Neural cell (in vitro differentiated cells): ENCODE results near the gene DGCR8. TPM values are rescaled to one million over a fixed set of nuclear protein-coding genes. Genes with fewer than 3 reads are reported as not detected.

Experiments used
- H2AFZ ChIP-seq: fragments of 200-600, 300-800 bp; sonication (generic), shearing (Covaris generic); 2 replicates; pipeline ENCODE4 v1.6.0; 2014; ENCODE audit warnings: low read depth, mild to moderate bottlenecking, antibody characterized with exemption, low read length, moderate library complexity
- H3F3A ChIP-seq: fragments of 200-600 bp; shearing (Covaris generic); 2 replicates; pipeline ENCODE4 v1.6.1; 2016; ENCODE audit warnings: mild to moderate bottlenecking, moderate library complexity, mixed read lengths, antibody characterized with exemption, low read length; ENCODE audit not compliant: insufficient read depth, poor library complexity, severe bottlenecking
- H3K27ac ChIP-seq: fragments of 200-600, 300-800 bp; sonication (generic), shearing (Covaris generic); 2 replicates; pipeline ENCODE4 v1.5.1; 2014; ENCODE audit warnings: mild to moderate bottlenecking, low read length, moderate library complexity
- H3K27me3 ChIP-seq: fragments of 300-800, 200-600 bp; sonication (generic), shearing (Covaris generic); 2 replicates; pipeline ENCODE4 v1.6.0; 2014; ENCODE audit warnings: mild to moderate bottlenecking, low read depth, low read length, moderate library complexity; ENCODE audit not compliant: insufficient read depth
- H3K36me3 ChIP-seq: fragments of 300-800, 200-600 bp; sonication (generic), shearing (Covaris generic); 2 replicates; pipeline ENCODE4 v1.5.1; 2014; ENCODE audit warnings: mild to moderate bottlenecking, antibody characterized with exemption, low read length, moderate library complexity; ENCODE audit not compliant: insufficient read depth
- H3K4me2 ChIP-seq: fragments of 300-800, 200-600 bp; sonication (generic), shearing (Covaris generic); 2 replicates; pipeline ENCODE4 v1.6.0; 2014; ENCODE audit warnings: mild to moderate bottlenecking, low read length
- H3K4me3 ChIP-seq: fragments of 300-800, 200-600 bp; sonication (generic), shearing (Covaris generic); 2 replicates; pipeline ENCODE4 v1.5.1; 2014; ENCODE audit warnings: mild to moderate bottlenecking, low read length, moderate library complexity
- H3K79me2 ChIP-seq: fragments of 200-600 bp; shearing (Covaris generic); replicated peaks from 2 replicates; pipeline ENCODE4 v1.6.0; 2014; ENCODE audit warnings: mild to moderate bottlenecking, low read length, moderate library complexity; ENCODE audit not compliant: insufficient read depth
- H3K9ac ChIP-seq: fragments of 300-800, 200-600 bp; sonication (generic), shearing (Covaris generic); 2 replicates; pipeline ENCODE4 v1.6.1; 2016; ENCODE audit warnings: mild to moderate bottlenecking, low read length, mixed read lengths
- H3K9me2 ChIP-seq: fragments of 200-600 bp; shearing (Covaris generic); 2 replicates; pipeline ENCODE4 v1.6.1; 2016; ENCODE audit warnings: mild to moderate bottlenecking, low read length, mixed read lengths; ENCODE audit not compliant: insufficient read depth
- H3K9me3 ChIP-seq: fragments of 200-600, 300-800 bp; sonication (generic), shearing (Covaris generic); 2 replicates; pipeline ENCODE4 v1.6.1; 2016; ENCODE audit warnings: mild to moderate bottlenecking, mixed run types, low read length, moderate library complexity, mixed read lengths
- H4K20me1 ChIP-seq: fragments of 200-600 bp; shearing (Covaris generic); 2 replicates; pipeline ENCODE4 v1.6.1; 2016; ENCODE audit warnings: mild to moderate bottlenecking, mixed run types; ENCODE audit not compliant: insufficient read depth
- CTCF ChIP-seq: fragments of 450-650 bp; IDR thresholded peaks from 2 replicates; pipeline ENCODE4 v1.5.1; 2014; ENCODE audit warnings: antibody characterized with exemption, mild to moderate bottlenecking, moderate library complexity; ENCODE audit not compliant: poor library complexity, severe bottlenecking
- EP300 ChIP-seq: fragments of 450-650 bp; conservative IDR thresholded peaks from 2 replicates; pipeline ENCODE4 v1.6.1; 2014; ENCODE audit warnings: antibody characterized with exemption, mild to moderate bottlenecking, moderate library complexity; ENCODE audit not compliant: poor library complexity, severe bottlenecking
- EZH2 ChIP-seq: fragments of 200-600, 300-800 bp; shearing (Covaris generic), sonication (generic); IDR thresholded peaks from 2 replicates; pipeline ENCODE4 v1.6.1; 2014; ENCODE audit warnings: antibody characterized with exemption, low read length, borderline replicate concordance, mild to moderate bottlenecking; ENCODE audit not compliant: insufficient read depth, poor library complexity, severe bottlenecking
- MXI1 ChIP-seq: fragments of 450-650 bp; conservative IDR thresholded peaks from 2 replicates; pipeline ENCODE4 v1.6.1; 2014; ENCODE audit warnings: antibody characterized with exemption, mild to moderate bottlenecking; ENCODE audit not compliant: poor library complexity, severe bottlenecking
- POLR2AphosphoS5 ChIP-seq: IDR thresholded peaks from 2 replicates; pipeline ENCODE4 v1.6.1; 2012
- RAD21 ChIP-seq: fragments of 450-650 bp; conservative IDR thresholded peaks from 2 replicates; pipeline ENCODE4 v1.6.1; 2014; ENCODE audit warnings: antibody characterized with exemption, mild to moderate bottlenecking, moderate library complexity
- REST ChIP-seq: IDR thresholded peaks from 2 replicates; pipeline ENCODE4 v1.6.1; 2012; ENCODE audit warnings: borderline replicate concordance
- SMC3 ChIP-seq: fragments of 450-650 bp; conservative IDR thresholded peaks from 2 replicates; pipeline ENCODE4 v1.6.1; 2014; ENCODE audit warnings: antibody characterized with exemption, mild to moderate bottlenecking, moderate library complexity; ENCODE audit not compliant: poor library complexity
- TAF1 ChIP-seq: IDR thresholded peaks from 2 replicates; pipeline ENCODE4 v1.6.1; 2012; ENCODE audit warnings: low read depth
- polyA plus RNA-seq: library from polyadenylated mRNA; depleted of rRNA; stranded (reverse); fragments of >200 nt; gene quantifications from 2 replicates; pipeline ENCODE4 v1.2.3, GENCODE V29; 2014

DGCR8 gene
- polyA plus RNA-seq, 1 donor from 2014 or later: 48.9 TPM

- Histone ChIP-seq H3K9ac (no peak overlapping the region), H4K20me1 (peaks cover 23% of the 10 kb centered on the region), H3K4me2 (no peak overlapping the region), H3K9me2 (no peaks in the 10 kb centered on the region), H3K27ac (no peak overlapping the region), H3K36me3 (peaks cover 3% of the 10 kb centered on the region), H3K4me3 (no peak overlapping the region), H3K9me3 (no peaks in the 10 kb centered on the region), H3F3A (no peaks in the 10 kb centered on the region), H3K79me2 (peaks cover 32% of the 10 kb centered on the region), H3K27me3 (no peaks in the 10 kb centered on the region), H2AFZ (no peak overlapping the region)
- TF ChIP-seq SMC3 (no peak), POLR2AphosphoS5 (no peak), REST (no peak), CTCF (no peak), TAF1 (no peak), EP300 (no peak), MXI1 (no peak), RAD21 (no peak)
Measured at GRCh38 chr22:20088263-20088648, 8.2 kb downstream of the DGCR8 start.

GRCh38 chr22:20089226-20089976 is 9.4 kb downstream of the DGCR8 start:
- no peak for TF ChIP-seq REST
- TF ChIP-seq POLR2AphosphoS5: no peak
- no peak for TF ChIP-seq EP300
- TF ChIP-seq SMC3: no peak
- TF ChIP-seq MXI1: no peak
- no peak for TF ChIP-seq EZH2
- TF ChIP-seq CTCF: no peak
- no peak for TF ChIP-seq RAD21
- TF ChIP-seq TAF1: no peak

More at GRCh38 chr22:20089226-20089976, 9.4 kb downstream of the DGCR8 start:
- Histone ChIP-seq H3K9me2 (no peaks in the 10 kb centered on the region), H2AFZ (no peak overlapping the region), H3K4me2 (no peak overlapping the region), H3K27me3 (no peaks in the 10 kb centered on the region), H3F3A (no peaks in the 10 kb centered on the region), H4K20me1 (peaks cover 13% of the 10 kb centered on the region), H3K9ac (no peak overlapping the region), H3K79me2 (peaks cover 20% of the 10 kb centered on the region), H3K36me3 (peaks cover 3% of the 10 kb centered on the region), H3K27ac (no peak overlapping the region), H3K4me3 (no peak overlapping the region), H3K9me3 (no peaks in the 10 kb centered on the region)
